Activated T-helper 1 cell treated with anti-CD3 and anti-CD28 coated beads, Interleukin-12 subunit alpha, Interleukin-12 subunit beta, Interleukin-2, Interleukin-4 antibody, amounts not matched to agents 30 ng/mL and 10 ng/mL and 1 ng/mL, durations not matched to agents 14 hours and 24 hours and 36 hours (primary cell): Measurements from ENCODE around the gene ARHGEF26. TPM values are rescaled to one million over a fixed set of nuclear protein-coding genes. Genes with fewer than 3 reads are reported as not detected.

ENCODE experiments used
- DNase-seq: peaks from one replicate; pipeline ENCODE4 v3.0.0; 2021; ENCODE audit warnings: low spot score
- H3K27ac Mint-ChIP-seq: one replicate; pipeline ENCODE4 v1.8.0; 2021; ENCODE audit warnings: mild to moderate bottlenecking, mixed read lengths
- H3K27me3 Mint-ChIP-seq: one replicate; pipeline ENCODE4 v1.8.0; 2022; ENCODE audit warnings: mild to moderate bottlenecking, moderate library complexity, mixed read lengths; ENCODE audit not compliant: insufficient read depth
- H3K36me3 Mint-ChIP-seq: one replicate; pipeline ENCODE4 v1.8.0; 2021; ENCODE audit warnings: low read depth, mixed read lengths
- H3K4me1 Mint-ChIP-seq: one replicate; pipeline ENCODE4 v1.8.0; 2021; ENCODE audit warnings: low read depth, mixed read lengths
- H3K4me3 Mint-ChIP-seq: one replicate; pipeline ENCODE4 v1.8.0; 2021; ENCODE audit warnings: mild to moderate bottlenecking, moderate library complexity, mixed read lengths
- H3K9me3 Mint-ChIP-seq: one replicate; pipeline ENCODE4 v1.8.0; 2021; ENCODE audit warnings: mixed read lengths
- intact Hi-C: fragments of 100-400 bp; cut with micrococcal nuclease; formaldehyde crosslinking; loops from one replicate; pipeline ENCODE4 v1.15.1; 2024
- total RNA-seq: library from RNA; stranded (reverse); gene quantifications from 2 replicates; pipeline ENCODE4 v1.2.3, GENCODE V29; 2022

ARHGEF26 gene
- total RNA-seq, 1 donor from 2014 or later: not detected

GRCh38 chr3:154144825-154145465 is 23.8 kb downstream of the ARHGEF26 start:
- Mint-ChIP-seq H3K4me3 (no peak overlapping the region), H3K9me3 (no peaks in the 10 kb centered on the region), H3K27me3 (peaks cover 12% of the 10 kb centered on the region), H3K4me1 (no peaks in the 10 kb centered on the region), H3K36me3 (no peaks in the 10 kb centered on the region), H3K27ac (no peak overlapping the region)
- intact Hi-C loops: no loop called here
- DNase-seq: no peak

- Mint-ChIP-seq H3K4me3 (no peak overlapping the region), H3K27ac (no peak overlapping the region), H3K27me3 (peaks cover 10% of the 10 kb centered on the region), H3K36me3 (no peaks in the 10 kb centered on the region), H3K4me1 (no peaks in the 10 kb centered on the region), H3K9me3 (no peaks in the 10 kb centered on the region)
- DNase-seq: no peak
- intact Hi-C loops: no loop called here
Measured at GRCh38 chr3:154148541-154148940, 27.4 kb downstream of the ARHGEF26 start.

DNA sequence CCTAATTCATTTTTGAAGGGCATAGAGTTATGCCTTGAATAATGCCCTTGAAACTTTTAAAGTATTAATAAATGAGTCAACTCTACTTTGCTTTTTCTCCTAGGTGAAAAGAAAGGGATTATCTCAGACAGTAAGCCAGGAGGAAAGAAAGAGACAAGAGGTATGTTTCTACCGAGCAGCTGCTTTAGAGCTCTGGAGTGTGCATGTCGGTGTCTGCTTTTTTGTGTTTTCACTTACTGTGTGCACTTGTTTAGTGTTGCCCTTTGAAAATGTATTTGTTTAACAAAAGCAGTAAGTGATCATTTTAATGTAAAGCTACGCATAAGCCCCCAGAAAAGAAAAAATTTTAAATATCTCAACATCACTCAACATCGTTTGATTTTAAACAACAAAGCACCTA is 28.1 kb downstream of the ARHGEF26 start:
- no peak overlapping the region for H3K27ac Mint-ChIP-seq
- no peak for DNase-seq
- H3K27me3 Mint-ChIP-seq: peaks cover 10% of the 10 kb centered on the region
- no peaks in the 10 kb centered on the region for H3K4me1 Mint-ChIP-seq
- no peak overlapping the region for H3K4me3 Mint-ChIP-seq
- intact Hi-C loops: no loop called here
- H3K9me3 Mint-ChIP-seq: no peaks in the 10 kb centered on the region
- H3K36me3 Mint-ChIP-seq: no peaks in the 10 kb centered on the region

DNA sequence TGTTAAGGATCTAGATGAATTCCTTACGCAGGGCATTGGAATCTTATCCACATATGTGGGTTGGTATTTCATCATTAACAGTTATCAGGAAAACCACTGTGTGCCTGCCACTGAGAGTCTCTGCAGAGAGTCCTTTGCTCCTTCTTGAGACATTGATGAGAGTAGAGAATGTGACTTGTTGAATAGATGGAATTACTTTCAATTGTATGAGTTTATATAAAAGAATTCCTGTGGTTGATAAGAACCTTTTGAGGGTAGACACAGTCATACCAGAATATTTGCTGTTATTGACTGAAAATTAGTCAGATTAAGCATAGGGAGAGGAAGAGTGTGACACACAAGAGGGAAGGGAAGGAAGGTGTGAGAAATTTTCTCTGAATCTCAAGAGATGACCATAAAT is 30.8 kb downstream of the ARHGEF26 start:
- no peak for DNase-seq
- intact Hi-C loops: no loop called here
- Mint-ChIP-seq H3K4me1 (no peaks in the 10 kb centered on the region), H3K4me3 (no peak overlapping the region), H3K9me3 (no peaks in the 10 kb centered on the region), H3K27me3 (peaks cover 5% of the 10 kb centered on the region), H3K36me3 (no peaks in the 10 kb centered on the region), H3K27ac (no peak overlapping the region)

DNA sequence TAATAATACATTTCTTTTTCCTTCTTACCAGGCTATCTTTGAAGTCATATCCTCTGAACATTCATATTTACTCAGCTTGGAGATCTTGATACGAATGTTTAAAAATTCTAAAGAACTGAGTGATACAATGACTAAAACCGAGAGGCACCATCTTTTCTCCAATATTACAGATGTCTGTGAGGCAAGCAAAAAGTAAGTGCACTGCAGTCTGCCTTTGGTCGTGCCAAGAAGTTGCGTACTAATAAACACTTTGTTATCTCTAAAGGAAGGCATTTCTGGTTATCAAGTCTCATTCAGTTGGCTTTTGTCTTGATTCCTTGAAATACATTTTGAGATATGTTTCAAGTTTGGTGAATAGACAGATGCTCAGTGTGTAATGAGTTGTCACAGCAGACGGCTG is 31.6 kb downstream of the ARHGEF26 start:
- DNase-seq: no peak
- intact Hi-C loops: no loop called here
- H3K36me3 Mint-ChIP-seq: no peaks in the 10 kb centered on the region
- H3K27me3 Mint-ChIP-seq: peaks cover 7% of the 10 kb centered on the region
- H3K4me1 Mint-ChIP-seq: no peaks in the 10 kb centered on the region
- H3K9me3 Mint-ChIP-seq: no peaks in the 10 kb centered on the region
- H3K4me3 Mint-ChIP-seq: no peak overlapping the region
- H3K27ac Mint-ChIP-seq: no peak overlapping the region

DNA sequence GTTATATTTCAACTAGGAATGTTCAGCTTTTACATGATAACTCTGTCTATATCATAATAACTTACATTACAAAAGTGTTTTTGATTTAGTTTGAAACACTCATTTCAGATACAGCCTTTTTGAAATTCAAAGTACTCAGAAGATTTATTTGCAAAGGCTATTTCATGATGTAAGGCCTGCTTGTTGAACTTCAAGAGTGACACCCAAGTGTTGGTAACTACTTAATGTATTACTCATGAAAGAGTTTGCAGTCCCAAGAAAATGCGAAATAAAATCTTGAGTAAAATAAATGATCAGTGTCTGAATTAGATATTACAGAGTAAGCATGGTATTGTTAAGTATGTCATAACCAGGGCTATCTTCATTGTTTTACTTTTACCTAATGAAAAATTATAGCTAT is 35.3 kb downstream of the ARHGEF26 start:
- H3K4me1 Mint-ChIP-seq: no peaks in the 10 kb centered on the region
- no peaks in the 10 kb centered on the region for H3K36me3 Mint-ChIP-seq
- H3K4me3 Mint-ChIP-seq: no peak overlapping the region
- no peaks in the 10 kb centered on the region for H3K9me3 Mint-ChIP-seq
- DNase-seq: no peak
- intact Hi-C loops: no loop called here
- peaks cover 8% of the 10 kb centered on the region for H3K27me3 Mint-ChIP-seq
- H3K27ac Mint-ChIP-seq: no peak overlapping the region

GRCh38 chr3:154161806-154162205 is 40.6 kb downstream of the ARHGEF26 start:
- no peak for DNase-seq
- H3K4me1 Mint-ChIP-seq: no peaks in the 10 kb centered on the region
- H3K36me3 Mint-ChIP-seq: no peaks in the 10 kb centered on the region
- H3K27ac Mint-ChIP-seq: no peak overlapping the region
- peaks cover 11% of the 10 kb centered on the region for H3K27me3 Mint-ChIP-seq
- no peaks in the 10 kb centered on the region for H3K9me3 Mint-ChIP-seq
- intact Hi-C loops: no loop called here
- no peak overlapping the region for H3K4me3 Mint-ChIP-seq

- intact Hi-C loops: no loop called here
- Mint-ChIP-seq H3K27ac (no peak overlapping the region), H3K4me1 (no peaks in the 10 kb centered on the region), H3K27me3 (peaks cover 9% of the 10 kb centered on the region), H3K4me3 (no peak overlapping the region), H3K36me3 (no peaks in the 10 kb centered on the region), H3K9me3 (no peaks in the 10 kb centered on the region)
- no peak for DNase-seq
Measured at GRCh38 chr3:154164387-154164786, 43.2 kb downstream of the ARHGEF26 start.

DNA sequence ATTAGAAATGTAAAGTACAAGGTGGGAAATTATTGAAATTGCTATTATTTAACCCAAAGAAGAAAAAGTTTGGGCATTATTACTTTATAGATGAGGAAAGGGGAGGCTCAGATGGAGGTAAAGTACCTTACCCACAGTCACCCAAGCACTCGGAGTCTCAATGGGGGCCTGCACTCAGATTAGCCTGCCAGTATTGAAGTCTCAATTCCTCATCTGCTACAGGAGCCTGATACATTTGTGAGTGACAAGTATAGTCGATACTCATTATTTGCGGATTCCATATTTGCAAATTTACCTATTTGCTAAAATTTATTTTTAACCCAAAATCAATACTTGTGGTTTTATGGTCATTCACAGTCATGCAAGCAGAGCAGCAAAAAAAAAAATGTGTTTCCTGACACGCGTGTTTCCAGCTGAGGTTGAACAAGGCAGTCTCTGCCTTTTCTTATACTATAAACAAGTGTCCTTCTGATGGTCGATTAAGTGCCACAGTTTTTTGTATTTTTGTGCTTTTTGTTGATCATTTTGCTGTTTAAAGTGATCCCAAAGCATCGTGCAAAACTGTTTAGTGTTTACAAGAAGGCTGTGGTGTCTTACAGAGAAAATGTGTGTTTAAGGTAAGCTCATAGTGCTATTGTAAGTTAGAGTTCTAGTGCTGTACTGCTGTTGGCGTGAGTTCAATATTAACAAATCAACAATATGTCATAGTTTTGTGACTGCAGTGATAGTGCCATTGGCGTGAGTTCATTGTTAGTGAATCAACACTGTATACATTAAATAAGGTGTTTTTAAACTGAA is 48.0 kb downstream of the ARHGEF26 start:
- DNase-seq: no peak
- no peak overlapping the region for H3K27ac Mint-ChIP-seq
- H3K36me3 Mint-ChIP-seq: no peaks in the 10 kb centered on the region
- intact Hi-C loops: no loop called here
- no peaks in the 10 kb centered on the region for H3K9me3 Mint-ChIP-seq
- peaks cover 4% of the 10 kb centered on the region for H3K27me3 Mint-ChIP-seq
- no peak overlapping the region for H3K4me3 Mint-ChIP-seq
- no peaks in the 10 kb centered on the region for H3K4me1 Mint-ChIP-seq

DNA sequence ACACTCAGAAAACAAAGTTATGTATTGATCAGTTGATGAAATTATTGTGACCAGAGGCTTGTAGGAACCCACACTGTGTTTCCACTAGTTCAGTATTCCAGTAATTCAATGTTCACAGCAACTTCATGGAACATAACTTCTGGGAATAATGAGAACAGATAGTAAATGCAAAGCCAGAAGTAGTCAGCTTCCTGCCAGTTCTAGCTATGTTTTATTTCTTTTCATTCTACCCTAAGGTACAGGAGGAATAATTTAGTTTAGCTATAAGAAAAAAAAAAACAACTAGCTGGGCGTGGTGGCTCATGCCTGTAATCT is 48.6 kb downstream of the ARHGEF26 start:
- Mint-ChIP-seq H3K4me1 (no peaks in the 10 kb centered on the region), H3K27ac (no peak overlapping the region), H3K36me3 (no peaks in the 10 kb centered on the region), H3K27me3 (peaks cover 1% of the 10 kb centered on the region), H3K4me3 (no peak overlapping the region), H3K9me3 (no peaks in the 10 kb centered on the region)
- intact Hi-C loops: no loop called here
- DNase-seq: no peak

- H3K4me1 Mint-ChIP-seq: no peaks in the 10 kb centered on the region
Measured at GRCh38 chr3:154170300-154170699, 49.1 kb downstream of the ARHGEF26 start.

DNA sequence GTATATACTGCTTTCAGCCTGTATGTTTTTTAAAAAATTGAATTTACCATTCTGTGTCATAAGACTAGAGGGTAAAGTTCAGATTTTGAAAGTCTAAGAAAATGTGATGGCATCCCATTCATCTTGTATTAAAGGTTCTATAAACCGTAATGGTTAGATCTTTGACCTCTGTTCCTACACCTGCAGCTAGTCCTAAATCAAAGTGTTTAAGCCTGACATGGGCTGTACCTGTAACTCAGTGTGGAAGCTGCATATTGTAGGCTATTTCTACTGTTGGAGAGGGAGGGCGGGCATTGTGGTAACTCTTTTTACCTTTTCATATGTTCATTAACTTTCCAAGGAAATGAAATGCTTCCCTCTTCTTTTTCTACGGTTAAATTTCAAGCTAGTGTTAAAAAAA is 53.9 kb downstream of the ARHGEF26 start:
- H3K4me1 Mint-ChIP-seq: no peaks in the 10 kb centered on the region
- H3K4me3 Mint-ChIP-seq: no peak overlapping the region
- peaks cover 3% of the 10 kb centered on the region for H3K27me3 Mint-ChIP-seq
- no peaks in the 10 kb centered on the region for H3K36me3 Mint-ChIP-seq
- H3K9me3 Mint-ChIP-seq: no peaks in the 10 kb centered on the region
- no peak for DNase-seq
- H3K27ac Mint-ChIP-seq: no peak overlapping the region
- intact Hi-C loops: no loop called here

More at GRCh38 chr3:154170300-154170699, 49.1 kb downstream of the ARHGEF26 start:
- no peak overlapping the region for H3K27ac Mint-ChIP-seq
- no peaks in the 10 kb centered on the region for H3K9me3 Mint-ChIP-seq
- no peak for DNase-seq
- intact Hi-C loops: no loop called here
- H3K36me3 Mint-ChIP-seq: no peaks in the 10 kb centered on the region
- H3K27me3 Mint-ChIP-seq: peaks cover 1% of the 10 kb centered on the region
- no peak overlapping the region for H3K4me3 Mint-ChIP-seq

DNA sequence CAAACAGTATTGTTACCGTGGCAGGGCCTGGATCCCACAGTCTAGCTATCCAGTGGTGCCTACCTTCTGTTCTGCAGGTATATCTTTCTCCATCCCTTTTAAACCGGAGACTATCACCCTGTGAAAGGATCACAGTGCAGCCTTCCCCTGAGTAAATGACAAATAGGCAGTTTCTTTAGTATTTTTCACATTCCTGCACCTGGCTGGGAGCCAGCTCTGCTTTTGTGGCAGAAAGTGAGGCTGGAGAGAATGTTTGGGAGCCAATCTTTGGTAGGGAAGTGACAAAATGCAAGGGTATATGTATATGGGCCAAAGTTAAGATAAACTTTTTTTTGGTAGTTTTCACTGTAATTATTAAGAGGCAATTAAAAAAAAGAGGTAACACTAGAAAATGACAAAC is 54.8 kb downstream of the ARHGEF26 start:
- no peak for DNase-seq
- Mint-ChIP-seq H3K4me3 (no peak overlapping the region), H3K9me3 (no peaks in the 10 kb centered on the region), H3K27me3 (peaks cover 3% of the 10 kb centered on the region), H3K36me3 (no peaks in the 10 kb centered on the region), H3K27ac (no peak overlapping the region), H3K4me1 (no peaks in the 10 kb centered on the region)
- intact Hi-C loops: no loop called here
